G401.6 (cell line): ENCODE data around the gene ZIC4.

ENCODE experiments used
- FAIRE-seq: peaks from 2 replicates; lab custom pipeline; 2012; peaks lifted over from hg19 to GRCh38; lab: Jason Lieb, UNC

The ZIC4 gene

GRCh38 chr3:147343926-147344325, 62.4 kb downstream of the ZIC4 start:
- no peak for FAIRE-seq

GRCh38 chr3:147341727-147342126, 64.6 kb downstream of the ZIC4 start:
- FAIRE-seq: no peak

DNA sequence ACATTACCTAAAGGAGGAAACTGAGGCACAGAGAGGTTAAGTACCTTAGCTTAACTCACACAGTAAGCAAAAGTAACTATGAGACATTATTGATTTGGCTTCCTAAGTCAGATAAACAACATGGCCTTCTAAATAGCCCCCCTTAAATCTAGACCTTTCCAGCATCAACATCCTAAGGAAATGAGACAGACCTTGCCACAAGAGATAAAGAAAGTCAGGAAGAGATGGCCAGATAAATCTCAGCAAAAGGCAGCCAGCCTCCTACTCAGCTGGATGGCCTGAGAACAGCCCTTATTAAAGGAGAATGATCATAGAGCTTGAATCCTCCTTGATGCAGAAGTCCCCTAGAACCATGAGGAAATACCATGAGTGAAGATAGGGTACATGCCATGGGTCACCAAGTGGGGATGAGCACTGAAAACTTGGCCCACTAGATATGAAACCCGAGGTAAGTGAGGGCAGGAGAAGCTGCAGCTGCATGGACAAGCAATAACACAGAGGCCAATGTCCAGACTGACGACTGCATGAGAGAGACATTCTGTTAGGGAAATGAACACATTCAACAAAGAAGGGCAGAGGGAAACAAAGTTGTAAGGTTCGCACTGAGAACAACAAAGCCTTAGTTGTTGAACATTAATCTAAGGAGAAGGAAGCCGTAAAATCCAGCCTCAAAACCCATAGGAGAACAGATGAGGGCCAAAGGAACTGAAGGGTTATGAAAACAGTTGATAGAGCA, 69.6 kb downstream of the ZIC4 start:
- no peak for FAIRE-seq
